KG1 (cell line): ENCODE measurements around the gene FER1L5.

Experiments
- DNase-seq: peaks from one replicate; lab custom pipeline; 2025; lab: John Stamatoyannopoulos, UW

The FER1L5 gene

DNA sequence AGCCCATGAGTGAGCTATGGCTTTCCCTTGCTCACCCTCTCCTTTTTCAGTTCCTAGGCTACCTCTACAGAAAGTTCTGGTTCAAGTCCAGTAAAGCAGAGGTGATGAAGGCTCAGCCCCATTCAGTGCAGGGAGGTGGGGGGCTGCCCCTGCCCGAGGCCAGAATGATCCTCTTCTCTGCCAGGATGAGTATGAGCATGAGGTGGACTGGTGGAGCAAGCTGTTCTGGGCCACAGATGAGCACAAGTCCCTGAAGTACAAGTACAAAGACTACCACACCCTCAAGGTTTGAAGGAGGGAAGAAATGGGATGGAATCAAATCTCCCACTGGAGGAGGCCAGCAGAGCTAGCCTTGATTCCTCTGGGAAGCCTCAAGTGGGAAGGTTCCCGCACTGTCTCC, 54.9 kb downstream of the FER1L5 start:
- DNase-seq: no peak

DNA sequence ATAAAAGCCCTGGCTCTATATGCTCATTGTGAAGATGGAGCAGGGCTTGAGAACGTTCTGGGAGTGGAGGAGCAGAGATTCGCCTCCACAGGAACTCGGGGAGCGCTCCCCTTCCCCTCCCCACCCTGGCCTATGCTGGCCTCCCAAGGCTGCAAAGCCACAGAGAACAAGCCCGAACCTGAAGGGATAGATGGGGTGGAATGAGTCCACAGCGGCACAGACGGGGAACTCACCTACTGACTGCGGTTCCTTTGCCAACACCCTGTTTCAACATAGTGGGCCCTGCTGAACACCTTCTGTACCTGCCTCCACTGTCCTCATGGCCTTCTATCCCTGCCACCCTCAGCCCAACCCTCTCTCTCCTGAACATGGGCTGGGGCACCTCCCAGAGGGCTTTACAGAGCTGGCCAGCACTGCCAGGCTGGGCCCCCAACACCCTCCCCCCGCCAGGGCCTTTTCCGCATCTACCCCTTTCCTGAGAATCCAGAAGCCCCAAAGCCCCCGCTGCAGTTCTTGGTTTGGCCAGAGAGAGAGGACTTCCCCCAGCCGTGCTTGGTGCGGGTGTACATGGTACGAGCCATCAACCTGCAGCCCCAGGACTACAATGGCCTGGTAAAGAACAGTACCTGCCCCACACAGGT, 55.8 kb downstream of the FER1L5 start:
- DNase-seq: no peak

DNA sequence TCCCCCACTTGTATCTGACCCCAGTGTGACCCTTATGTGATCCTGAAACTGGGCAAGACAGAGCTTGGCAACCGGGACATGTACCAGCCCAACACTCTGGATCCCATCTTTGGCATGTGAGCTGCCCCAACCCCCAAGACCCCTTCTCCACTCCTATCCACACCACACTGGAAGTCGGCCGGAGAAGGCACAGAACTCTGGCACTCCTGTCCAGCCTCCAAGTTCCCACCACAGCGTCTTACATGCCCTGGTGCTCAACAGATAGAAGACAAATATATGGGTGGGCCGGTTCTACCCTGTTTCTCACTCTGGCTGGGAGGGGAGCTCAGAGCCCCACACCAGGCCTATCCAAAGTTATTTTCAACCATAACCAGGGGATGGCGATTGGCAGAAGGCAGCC, 56.5 kb downstream of the FER1L5 start:
- no peak for DNase-seq

DNA sequence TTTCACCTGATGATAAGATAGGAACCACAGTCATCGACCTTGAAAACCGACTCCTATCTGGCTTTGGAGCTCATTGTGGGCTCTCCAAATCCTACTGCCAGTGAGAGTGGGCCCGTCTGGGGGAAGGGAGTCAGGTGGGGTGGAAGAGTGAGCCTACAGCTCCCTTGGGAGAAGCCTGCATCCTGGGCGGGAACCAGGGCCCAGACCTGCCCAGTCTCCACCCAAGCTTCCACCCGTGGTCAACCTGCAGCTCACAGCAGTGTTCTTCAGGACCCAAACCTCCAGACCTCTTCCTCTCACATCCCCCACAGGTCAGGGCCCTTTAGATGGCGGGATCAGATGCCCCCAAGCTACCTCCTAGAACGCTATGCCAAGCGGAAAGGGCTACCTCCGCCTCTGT, 57.1 kb downstream of the FER1L5 start:
- DNase-seq: no peak

DNA sequence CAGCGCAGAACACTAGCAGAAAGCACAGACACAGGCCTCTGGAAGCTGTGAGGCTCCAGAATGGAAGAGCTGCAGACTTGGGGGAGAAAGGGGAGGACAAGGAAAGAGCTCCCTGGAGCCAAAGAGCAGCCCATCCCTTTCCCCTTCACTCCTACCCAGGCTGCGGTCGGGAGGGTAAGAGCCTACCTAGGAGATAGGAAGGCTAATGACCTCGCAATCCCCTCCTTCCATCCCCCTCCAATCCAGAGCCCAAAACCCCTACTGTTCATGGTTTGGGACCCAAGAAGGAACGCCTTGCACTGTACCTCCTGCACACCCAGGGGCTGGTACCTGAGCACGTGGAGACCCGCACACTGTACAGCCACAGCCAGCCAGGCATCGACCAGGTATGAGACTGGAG, 57.5 kb downstream of the FER1L5 start:
- no peak for DNase-seq

DNA sequence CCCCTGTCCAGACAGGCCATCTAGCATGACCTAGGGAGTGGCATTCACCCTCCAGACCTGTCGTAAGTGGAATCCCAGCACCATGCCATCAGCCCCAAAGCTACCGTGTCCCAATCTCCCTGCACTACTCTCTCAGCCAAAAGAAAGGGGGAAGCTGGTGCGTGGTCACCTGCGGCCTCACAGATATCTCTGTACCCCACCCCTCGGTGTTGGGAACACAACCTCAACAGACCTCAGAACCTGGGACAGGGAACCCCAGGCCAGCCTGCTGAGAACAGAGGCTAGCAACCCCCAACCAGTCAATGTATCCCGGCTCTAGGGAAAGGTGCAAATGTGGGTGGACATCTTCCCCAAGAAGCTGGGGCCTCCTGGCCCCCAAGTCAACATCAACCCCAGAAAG, 59.1 kb downstream of the FER1L5 start:
- DNase-seq: no peak

DNA sequence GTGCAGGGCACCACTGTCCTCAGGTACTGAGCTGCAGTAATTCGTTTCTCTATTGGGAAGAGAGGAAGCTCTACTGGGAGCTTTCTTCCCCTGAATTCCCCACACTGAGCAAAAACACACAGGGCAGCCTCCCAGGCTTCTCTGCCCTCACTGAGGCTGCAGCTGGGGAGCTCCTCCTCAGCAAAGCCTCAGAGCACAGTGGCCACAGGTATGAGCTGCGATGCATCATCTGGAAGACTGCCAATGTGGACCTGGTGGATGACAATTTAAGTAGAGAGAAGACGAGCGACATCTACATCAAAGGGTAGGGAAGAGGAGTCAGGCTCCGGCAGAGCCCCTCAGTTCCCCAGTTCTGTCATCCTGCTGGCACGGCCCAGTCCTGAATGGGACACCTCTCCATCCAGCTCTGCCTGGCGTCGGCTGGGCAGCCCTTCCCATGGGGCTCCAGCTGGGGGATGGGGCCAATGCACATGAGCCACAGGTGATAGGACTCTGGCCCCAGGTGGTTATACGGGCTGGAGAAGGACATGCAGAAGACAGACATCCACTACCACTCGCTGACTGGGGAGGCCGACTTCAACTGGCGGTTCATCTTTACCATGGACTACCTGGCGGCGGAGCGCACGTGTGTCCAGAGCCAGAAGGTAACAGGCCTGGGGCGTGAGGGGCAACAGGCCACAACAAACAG, 59.7 kb downstream of the FER1L5 start:
- no peak for DNase-seq

DNA sequence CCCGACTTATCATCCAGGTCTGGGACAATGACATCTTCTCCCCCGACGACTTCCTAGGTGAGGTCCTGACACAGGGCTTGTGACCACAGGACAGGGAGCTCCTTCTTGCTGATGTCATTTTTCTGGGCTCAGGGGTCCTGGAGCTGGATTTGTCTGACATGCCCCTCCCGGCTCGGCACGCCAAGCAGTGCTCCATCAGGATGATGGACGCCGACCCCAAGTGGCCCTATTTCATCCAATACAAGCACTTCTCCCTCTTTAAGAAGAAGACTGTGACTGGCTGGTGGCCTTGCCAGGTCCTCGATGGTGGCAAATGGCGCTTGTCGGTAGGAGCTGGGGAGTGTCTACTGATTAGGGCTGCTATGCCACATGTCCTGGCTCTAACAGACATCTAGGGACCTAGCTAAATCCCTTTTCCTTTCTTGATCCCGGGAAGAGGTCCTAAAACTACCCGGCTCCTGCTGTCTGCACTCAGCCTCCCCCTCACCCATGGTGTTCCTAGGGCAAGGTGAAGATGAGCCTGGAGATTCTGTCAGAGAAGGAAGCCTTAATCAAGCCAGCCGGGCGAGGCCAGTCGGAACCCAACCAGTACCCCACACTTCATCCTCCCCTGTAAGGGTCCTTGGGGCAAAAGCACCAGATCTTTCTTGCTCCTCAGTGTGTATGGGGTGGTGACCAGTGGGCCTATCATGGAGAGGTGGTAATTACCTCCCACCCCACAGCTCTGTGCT, 60.6 kb downstream of the FER1L5 start:
- no peak for DNase-seq

DNA sequence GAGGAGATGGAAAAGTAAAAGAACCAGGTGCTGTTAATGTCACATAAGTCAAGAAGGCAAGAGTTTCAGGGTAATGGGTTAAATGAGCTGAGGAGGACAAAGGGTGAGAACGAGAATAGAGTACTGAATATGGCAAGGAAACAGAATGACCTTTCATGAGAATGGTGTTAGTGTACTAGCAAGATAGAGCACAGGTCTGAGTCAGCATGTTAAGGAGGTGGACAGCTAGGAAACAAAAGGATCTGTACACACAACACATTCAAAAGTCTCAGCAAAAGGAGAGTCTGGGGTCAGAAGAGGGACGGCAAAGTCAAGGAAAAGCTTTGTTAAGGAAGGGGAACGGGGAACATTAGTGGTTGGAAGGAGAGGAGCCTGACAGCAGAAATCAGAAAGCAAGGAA, 68.4 kb downstream of the FER1L5 start:
- no peak for DNase-seq

DNA sequence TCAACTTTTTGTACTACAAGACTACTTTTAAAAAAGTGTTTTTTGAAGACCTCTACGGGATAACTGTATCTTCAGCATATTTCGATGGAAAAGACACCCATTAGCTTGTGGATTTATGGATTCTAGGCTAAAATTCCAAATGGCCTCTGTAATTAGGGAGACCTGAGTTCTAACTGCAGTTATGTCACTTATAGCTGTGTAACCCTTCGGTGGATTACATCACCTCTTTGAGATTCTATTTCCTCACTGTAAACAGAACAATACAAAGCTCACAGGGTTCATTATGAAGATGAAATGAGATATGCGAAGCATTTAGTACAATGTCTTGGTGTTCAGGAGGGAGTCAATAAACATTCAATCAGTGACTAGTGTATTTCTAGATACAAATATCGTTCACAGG, 73.1 kb downstream of the FER1L5 start:
- DNase-seq: no peak

DNA sequence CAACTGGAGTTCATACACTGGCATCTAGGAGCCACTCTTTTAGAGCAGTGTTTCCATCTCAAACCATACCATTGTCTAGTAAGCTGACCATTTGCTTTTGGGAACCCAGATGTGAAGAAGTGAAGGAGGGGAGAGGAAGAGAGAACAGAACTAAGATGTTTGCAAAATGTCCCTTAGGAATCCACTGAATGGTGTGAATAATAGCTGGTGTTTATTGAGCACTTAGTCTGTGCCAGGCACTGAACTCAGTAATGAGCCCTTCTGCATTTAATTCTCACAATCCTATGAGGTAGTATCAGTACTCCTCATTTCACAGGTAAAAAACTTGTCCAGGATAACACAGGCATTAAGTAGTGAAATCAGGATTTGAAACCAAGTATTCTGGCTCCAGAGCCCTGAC, 73.8 kb downstream of the FER1L5 start:
- no peak for DNase-seq

DNA sequence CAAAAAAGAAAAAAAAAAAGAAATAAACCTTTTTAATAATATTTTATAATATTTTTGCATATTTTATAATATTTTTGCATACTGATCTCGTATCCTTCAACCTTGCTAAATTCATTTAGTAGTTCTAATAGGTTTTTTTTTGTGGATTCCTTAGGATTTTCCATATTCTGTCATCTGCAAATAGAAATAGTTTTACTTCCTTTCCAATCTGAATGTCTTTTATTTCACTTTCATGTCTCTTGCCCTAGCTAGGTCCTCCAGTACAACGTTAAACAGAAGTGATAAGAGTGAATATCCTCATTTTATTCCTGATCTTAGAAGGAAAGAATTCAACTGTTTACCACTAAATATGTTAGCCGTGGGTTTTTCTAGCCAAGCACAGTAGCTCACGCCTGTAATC, 83.6 kb downstream of the FER1L5 start:
- no peak for DNase-seq

DNA sequence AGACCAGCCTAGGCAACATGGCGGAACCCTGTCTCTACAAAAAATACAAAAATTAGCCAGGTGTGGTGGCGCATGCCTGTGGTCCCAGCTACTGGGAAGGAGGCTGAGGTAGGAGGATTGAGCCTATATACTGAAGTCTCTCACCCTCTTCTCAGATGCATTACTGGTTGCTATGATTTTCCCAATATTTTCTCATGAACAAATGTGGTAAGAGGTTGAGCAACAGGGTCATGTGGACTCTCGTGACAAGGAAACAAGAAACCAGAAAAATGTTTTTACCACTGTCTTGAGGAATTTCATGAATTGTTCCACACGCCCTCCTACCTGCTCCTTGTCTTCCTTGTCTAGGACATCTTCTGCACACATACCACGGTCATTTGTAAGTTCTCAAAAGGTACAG, 84.9 kb downstream of the FER1L5 start:
- no peak for DNase-seq

DNA sequence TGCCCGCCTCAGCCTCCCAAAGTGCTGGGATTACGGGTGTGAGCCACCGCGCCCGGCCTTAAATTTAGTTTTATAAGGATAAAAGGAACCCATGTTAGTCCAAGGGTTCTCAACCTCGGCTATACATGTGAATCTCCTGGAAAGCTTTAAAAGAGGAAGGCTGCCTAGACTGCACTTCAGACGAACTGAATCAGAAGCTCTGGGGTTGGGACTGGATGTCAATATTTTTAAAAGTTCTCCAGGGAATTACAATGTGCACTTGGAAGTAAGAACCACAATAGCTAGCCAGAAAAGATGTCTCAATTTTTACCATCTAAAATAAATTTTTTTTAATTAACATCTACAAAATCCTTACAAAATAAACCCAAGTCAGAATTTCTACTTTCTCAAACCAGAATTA, 87.2 kb downstream of the FER1L5 start:
- no peak for DNase-seq

DNA sequence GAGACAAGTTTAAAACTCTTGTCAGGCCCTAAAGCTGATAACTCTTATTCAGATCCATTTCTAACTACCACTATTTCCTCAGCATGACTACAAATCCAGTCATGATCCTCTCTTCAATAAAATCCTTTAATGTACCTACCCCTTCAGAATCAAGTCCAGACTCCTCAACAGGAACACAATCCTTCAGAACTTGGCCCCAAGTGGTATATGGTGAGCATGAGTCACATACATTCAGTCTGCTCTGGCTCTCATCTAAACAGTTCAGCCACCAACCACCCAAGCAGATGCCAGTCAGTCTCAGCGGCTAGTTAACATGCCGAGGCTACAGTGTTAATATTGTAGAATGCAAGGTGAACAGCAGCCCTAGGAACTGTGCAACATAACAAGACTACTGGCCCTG, 87.6 kb downstream of the FER1L5 start:
- no peak for DNase-seq

DNA sequence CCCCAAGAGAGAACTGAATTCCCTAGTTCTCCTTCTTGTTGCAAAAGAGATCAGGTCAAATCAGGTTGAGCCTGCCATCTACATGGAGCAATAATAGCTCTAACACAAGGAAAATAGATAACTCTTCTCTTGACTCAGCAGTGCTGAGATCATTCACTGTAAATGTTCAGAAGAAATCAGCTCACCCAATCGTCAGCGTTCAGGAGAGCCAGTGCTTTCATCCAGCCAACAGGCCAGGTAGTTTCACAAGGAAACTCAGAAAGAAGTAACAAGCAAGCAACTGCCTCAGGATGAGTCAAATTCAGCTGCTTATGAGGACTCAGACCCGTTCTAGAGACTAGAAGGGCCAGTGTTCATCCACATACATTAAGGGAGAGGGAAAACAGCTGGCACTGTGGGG, 91.4 kb downstream of the FER1L5 start:
- DNase-seq: no peak

DNA sequence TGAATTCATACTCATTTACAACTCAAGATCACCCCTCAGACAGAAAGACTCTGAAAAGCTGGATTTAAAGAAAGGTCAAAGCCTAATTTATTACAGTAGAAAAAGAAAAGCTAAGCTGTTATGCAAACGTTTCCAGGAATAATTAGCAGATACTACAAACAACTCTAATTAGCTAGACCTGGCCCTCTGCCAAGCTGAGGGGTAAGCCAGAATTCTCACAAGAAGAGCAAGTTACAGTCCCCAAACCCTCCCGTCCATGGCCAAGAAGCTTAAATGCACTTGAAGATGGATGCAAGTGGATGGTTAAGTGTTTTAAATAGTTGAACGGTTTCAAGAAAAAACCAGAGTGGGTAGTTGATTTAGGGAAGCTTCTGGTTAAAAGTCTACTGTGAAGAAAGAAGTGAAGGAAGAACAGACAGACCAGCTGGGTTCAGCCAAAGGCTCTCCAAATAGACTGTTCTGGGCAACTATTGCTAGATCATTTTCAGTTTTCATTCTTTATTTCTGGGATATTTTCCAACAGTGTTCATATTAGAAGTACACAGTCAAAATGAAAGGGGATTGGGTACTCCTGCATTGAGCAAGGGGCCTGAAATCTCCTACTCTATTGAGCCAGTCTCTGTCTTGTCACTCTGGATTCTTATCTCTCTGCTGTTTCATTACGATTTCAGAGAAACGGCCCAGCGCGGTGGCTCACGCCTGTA, 92.5 kb downstream of the FER1L5 start:
- DNase-seq: no peak

DNA sequence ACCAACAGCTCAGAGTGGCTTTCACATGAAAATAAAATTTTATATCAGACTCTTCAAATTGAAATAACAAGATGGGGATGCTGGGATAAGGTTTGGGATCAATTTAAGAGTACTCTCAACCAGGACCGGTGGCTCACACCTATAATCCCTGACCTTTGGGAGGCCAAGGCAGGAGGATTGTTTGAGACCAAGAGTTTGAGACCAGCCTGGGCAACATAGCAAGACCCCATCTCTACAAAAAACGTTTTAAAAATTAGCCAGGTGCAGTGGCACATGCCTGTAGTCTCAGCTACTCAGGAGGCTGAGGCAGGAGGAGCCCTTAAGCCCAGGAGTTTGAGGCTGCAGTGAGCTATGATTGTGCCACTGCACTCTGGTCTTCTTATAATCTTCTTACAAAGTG, 94.7 kb downstream of the FER1L5 start:
- DNase-seq: no peak

DNA sequence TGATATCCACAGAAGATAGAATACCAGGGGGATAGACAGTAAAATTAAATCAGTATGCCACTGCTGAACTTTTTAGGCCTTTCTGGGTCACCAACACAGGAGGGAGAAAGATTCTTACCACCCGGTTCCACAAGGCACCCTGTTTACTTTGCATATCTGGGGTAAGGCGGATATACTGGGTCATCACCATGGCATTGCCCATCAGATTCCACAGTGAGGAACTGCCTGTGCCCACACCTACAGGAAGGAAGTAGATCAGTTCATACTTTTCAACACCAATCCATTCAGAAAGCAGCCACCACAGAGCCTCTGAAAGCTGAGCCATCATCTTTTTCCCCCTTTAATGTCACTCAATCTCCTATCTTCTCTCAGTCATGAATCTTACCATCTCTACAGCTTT, 95.3 kb downstream of the FER1L5 start:
- no peak for DNase-seq

DNA sequence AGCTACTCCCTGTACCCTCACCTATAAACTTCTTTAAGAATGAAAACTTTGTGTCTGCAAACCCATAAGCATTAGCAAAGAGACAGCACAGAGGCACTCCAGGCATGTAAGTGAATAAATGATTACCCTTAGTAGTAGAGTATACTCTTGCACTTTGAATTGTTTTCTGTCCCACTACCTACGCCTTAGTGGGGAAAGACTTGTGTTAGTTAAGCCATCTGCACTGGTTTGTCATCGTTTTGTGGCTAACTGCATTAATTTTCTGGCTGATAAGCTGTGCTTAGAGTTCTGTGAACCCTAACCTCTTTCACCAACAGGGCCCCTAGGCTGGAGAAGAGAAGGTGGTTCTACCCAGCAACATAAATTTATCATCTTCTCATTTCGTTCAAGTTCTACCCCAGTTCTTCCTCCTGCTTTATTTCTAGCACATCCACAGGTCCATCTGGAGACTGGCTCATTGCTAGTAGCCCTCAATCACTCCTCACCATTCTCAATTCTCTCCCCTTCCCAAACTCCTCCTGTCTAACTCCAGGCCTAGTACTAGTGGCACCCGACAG, 96.6 kb downstream of the FER1L5 start:
- no peak for DNase-seq

DNA sequence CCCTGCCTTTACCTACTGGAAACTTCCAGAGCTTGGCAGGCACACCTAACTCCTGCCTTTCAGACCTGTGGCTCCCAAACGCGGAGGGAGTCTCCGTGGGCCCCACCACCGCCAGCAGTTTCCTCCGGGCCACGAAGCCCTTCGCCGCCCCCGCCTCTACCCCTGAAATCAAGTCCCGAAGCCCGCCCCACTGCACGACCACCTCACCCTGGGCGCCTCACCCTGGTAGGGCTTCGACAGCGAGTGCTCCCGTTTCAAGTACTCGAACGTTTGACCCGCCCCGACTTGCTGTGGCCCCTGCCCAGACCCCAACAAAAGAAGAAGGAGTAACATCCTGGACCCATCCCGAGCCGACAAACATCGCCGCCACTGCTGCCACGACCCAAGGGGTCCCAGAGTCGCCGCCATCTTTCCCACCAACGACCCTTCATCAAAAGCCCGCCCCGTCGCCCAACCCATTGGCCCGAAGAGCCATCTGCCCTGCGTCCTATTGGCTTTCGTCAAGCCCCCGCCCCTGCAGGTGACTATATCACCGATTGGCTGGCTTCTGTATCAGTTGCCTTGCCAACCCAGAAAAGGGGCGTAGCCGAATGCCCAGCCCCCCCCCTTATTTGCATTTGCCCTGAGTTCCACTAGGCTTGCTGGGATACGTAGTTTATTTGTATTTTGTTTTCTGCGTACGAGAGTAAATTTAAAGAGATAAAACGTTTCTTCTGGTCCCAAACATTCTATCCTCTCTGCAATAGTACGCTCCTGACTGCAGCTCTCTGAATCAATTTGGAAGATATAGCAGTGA, 97.3 kb downstream of the FER1L5 start, which contains the start of gene LMAN2L:
TSS of gene LMAN2L (minus strand) at position 432 of the 796 bp plus-strand sequence. CDS start at position 408, 24 bp downstream.
- peak; percentile 95 for DNase-seq
